Dermis blood vessel endothelial cell (primary cell): ENCODE measurements around the gene NRF1. TPM values are rescaled to one million over a fixed set of nuclear protein-coding genes. Genes with fewer than 3 reads are reported as not detected.

Source experiments
- DNase-seq: peaks from one replicate; pipeline ENCODE4 v3.0.0; 2010
- total RNA-seq: library from RNA; depleted of rRNA; stranded (reverse); fragments of >200 nt; gene quantifications from 2 replicates; pipeline ENCODE4 v1.2.3, GENCODE V29; 2014

The NRF1 gene
- total RNA-seq, 1 donor from 2014 or later = 18.9 TPM

- no peak for DNase-seq
These were observed 159.8 kb downstream of the NRF1 start for GRCh38 chr7:129771201-129771927.

GRCh38 chr7:129771928-129772479, 160.5 kb downstream of the NRF1 start:
- DNase-seq = no peak

GRCh38 chr7:129772646-129773280, 161.2 kb downstream of the NRF1 start:
- no peak for DNase-seq

DNA sequence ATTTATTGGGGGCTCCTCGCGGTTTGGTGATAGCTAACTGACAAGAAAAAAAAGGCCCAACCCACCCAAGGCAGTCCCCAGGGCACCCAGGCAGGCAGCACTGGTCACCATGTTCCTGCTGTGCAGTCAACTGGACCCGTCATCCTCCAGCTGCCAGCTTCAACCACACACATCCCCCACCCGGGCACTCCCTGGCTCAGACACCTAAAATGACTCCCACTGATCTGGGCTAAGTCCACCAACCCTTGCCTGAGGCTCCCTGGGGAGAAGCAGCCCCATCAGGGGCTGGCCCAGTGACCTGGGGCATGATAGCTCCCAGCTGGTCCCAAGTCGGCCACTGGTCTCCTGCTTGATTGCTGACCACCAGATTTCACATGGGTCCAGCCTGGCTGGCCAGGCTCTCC, 161.8 kb downstream of the NRF1 start:
- DNase-seq = no peak

DNA sequence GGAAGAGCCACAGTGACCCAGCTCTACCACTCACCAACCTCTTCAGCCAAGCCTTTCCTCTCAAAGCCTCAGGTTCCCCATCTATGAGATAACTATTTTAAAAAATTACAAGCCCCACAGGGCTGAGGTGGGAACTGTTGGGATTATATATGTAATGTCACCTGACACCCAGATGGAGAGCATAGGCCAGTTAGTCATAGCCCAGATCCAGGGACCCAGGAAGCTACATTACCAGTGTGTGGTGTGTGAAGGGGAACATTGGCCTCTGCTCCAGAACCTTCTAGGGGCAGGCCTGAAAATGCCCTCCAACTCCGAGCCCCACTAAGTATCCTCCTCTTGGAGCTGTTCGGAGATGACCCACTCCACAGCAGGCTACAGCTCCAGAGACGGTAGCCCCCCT, 162.4 kb downstream of the NRF1 start:
- DNase-seq = no peak

DNA sequence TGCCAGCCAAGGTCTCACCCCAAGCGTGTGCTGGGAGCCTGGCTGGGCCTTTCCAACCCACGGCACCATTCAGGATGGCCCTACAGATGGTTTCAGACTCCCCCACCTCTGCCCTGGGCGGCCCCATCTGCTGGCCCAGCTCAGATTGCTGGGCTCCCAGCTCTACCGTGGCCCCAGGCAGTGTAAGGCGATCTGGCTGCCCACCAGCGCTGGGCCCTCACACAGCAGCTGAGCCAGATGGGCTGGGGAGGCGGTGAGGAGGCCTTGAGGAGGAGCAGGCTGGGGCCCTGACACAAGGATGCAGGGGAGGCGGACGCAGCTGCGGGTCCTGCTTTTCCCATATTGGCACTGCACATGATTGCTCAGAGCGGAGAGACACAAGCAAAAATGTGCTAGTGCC, 162.8 kb downstream of the NRF1 start:
- no peak for DNase-seq

DNA sequence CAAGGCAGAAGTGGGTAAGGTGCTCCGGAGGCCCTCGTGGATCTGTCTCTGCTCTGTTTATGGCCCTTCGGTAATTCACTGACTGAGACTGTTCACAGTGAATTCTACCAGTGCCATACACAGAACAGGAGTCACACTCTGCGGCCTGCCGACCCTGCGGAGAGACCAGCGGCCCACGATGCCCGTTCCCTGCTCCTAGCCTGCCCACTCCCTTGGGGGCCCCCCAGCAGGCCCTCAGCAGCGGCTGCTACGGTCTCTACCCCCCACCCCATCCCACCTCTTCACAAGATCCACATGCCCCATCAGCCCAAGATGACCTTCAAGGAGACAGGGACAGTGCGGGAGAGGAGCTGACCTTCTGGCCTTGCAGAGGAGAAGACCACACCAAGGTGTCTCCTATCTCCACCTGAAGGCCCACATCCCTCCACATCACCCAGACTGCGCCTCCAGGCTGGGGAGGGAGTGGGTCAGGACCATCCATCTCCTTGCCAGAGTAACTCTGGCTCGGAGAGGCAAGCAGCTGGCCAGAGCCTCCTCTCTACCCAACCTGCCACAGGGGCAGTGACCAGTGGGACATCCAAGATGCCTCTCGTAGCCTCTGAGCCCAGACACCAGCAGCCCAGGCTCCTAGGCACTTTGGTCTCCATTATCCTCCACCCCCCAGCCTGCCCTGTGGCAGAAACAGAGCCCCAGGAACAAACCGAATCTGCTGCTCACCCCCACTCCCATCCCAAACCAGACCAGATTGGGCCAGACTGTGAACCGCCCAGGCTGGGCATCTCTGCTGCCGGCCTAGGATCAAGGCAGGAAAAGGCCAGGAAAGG, 163.6 kb downstream of the NRF1 start:
- DNase-seq = no peak

DNA sequence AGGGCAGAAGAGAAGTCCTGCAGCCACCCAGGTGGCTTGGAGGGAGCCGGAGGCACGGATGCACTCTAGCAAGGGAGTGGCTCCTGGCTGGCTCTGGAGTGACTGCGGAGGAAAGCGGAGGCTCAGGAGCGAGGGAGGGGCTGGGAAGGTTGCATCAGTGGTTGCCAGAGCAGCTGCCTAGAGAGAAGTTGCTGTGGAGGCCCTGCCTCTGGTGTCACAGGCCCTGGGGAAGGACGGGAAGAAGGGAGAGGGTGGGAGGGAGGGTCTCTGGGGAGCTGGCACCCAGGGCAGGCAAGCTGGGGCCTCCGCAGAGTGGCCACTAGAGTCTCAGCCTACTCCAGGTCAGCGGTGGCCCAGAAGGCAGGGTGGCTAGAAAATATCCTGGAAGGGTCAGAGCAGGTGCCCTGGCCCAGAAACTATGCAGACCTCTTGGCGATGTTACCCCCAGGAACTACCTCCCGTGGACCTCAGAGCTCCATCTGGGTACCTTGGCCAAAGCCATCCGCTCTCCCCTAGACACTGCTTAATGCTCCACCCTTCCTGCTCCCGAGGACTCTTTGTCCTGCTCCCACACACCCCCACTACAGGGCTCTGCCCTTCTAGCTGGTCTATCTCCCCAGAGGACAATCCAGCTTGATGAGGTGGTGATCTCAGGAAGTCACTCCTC, 164.3 kb downstream of the NRF1 start:
- no peak for DNase-seq

- no peak for DNase-seq
These were observed 164.8 kb downstream of the NRF1 start for GRCh38 chr7:129776362-129776722.

DNA sequence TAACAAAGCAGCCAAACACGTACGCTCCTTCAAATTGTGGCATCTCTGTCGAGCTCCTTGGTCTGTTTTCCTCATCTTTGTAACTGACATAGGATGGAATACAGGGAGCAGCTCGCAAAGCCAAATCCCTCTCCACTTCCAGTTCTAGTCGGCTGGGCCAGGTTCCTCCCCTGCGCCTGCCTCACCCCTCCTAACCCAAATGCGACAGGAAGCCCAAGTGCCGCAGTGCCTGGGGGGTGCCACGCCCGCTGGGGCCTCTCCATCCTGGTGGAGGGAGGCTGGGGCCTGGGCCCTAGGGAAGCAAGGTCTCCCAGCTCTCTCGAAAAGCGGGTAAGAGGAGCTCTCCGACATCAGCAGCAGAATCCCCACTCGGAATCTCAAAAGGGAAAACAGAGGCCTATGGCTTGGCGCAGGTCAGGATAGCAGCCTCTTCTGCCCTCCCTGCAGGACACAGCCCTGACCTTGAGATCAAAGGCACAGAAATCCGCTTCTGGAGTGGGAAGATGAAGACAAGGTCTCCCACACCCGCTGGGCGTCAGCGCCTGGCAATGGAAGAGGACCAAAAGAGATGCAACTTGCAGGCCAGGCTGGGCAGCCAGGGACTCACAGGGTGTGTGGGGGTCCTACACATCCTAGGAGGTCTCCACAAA, 165.8 kb downstream of the NRF1 start:
- DNase-seq = no peak

DNA sequence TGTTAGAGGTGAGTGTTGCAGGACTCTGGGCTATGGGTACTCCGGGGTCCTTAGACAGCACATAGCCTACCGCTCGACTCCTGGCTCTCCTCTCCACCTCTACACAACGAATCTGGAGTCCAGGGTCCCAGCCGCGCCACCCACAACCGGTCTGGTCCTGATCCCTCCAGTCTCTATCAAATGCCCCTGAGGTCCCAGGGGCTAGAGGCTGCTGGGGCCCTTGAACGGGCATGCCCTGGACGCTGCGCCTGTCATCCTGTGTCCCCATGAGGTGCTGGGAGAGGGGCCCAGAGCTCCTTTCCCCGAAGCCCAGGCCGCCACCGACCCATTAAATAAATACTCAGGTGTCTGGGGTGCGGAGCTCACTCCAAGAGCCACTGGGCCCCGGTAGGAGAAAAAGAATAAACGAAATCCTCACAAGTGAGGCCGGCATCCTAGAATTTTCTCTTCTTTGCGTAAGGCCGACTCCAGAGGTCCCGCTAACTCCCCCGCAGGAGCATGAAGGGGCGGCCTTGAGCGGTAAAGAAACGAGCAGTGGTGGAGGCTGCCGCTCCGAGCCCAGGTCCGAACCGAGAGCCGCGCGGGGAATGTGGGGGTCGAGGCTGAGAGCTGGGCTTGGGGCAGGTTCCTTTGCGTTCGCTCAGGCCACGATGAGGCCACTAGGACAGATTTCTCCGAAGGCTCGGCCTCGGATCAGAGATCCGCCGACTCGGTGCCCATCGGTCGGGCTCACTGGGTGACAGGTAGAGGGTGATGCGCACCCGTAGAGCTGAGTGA, 166.7 kb downstream of the NRF1 start:
- no peak for DNase-seq

- DNase-seq = no peak
These were observed 167.5 kb downstream of the NRF1 start for GRCh38 chr7:129778770-129779601.

GRCh38 chr7:129779602-129780256, 168.2 kb downstream of the NRF1 start:
- no peak for DNase-seq

DNA sequence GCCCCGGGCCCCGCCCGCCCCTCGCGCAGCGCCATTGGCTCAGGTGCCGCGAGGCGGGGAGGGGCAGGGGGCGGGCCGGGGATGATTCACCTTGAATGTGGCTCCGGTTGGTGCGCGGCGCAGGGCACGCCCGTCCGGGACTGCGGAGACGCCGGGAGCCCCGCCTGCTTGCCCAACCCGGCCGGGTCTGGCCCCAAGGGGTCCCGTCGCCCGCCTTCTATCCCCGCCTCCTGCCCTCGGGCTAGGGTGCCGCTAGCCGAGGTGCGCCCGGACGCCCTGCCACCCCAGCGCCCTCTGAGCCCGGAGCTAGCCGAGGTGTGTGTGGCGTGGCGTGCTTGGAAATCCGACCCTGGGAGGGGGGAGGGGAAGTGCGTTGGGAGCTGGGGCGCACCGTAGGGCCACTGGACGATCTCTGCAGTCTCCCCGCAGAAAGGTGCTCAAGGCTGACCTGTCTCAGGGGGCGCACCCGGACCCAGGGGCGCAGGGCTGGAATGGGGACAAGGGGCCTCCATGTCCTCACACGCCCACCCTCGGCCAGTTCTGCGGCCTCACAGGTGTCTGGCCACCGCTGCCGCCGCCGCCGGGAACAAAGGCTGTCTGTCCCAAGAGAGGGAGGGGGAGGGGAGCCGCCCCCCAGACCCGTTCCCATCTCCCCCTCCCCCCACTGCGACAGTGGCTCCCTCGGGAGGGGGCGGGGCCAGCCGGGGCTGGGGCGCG, 168.9 kb downstream of the NRF1 start:
- DNase-seq = no peak

GRCh38 chr7:129780974-129781927, 169.7 kb downstream of the NRF1 start:
- no peak for DNase-seq

- DNase-seq = no peak
These were observed 170.7 kb downstream of the NRF1 start for GRCh38 chr7:129781928-129782817.
